K562 (cell line): Measurements from ENCODE around the gene KDF1. TPM values are rescaled to one million over a fixed set of nuclear protein-coding genes. Genes with fewer than 3 reads are reported as not detected.

Experiments used
- ATAC-seq: fragments of 200-7000 bp; cut with Tn5 transposase; 3 replicates; pipeline ENCODE4 v1.9.1; 2020; ENCODE audit warnings: moderate library complexity
- BruUV-seq: library from RNA; stranded (reverse); fragments of 400-500 nt; replicated peaks from 2 replicates; lab custom pipeline; 2021; lab: Mats Ljungman, UMichigan
- CTCF ChIA-PET: fragments of 300-600 bp; formaldehyde crosslinking; extraction: SDS; loops from one replicate; lab custom pipeline; 2021; ENCODE audit warnings: low intra/inter-chr PET ratio; lab: Yijun Ruan, JAX
- POLR2A ChIA-PET: fragments of 300-600, 350-650 bp; sonication (Branson Sonifier 250); formaldehyde crosslinking; extraction: SDS; loops from one replicate; lab custom pipeline; 2021; ENCODE audit warnings: antibody characterized with exemption, inconsistent platforms; lab: Yijun Ruan, JAX
- DNase-seq, 4 experiments: peaks; one replicate each; pipeline versions ENCODE4 v3.0.0 to v3.0.0-alpha.2; 2011 to 2018; ENCODE audit warnings: low spot score in 3 of 4, mixed read lengths in 3 of 4; ENCODE audit errors: extremely low read depth in 1 of 4
- FAIRE-seq: peaks from 2 replicates; lab custom pipeline; 2011; peaks lifted over from hg19 to GRCh38; lab: Jason Lieb, UNC
- H2AFZ ChIP-seq: 2 replicates; pipeline ENCODE4 v1.6.0; 2011; ENCODE audit warnings: low read depth, low read length, control low read depth, inconsistent platforms
- H3K27ac ChIP-seq: fragments of 200-600 bp; 3 replicates; pipeline ENCODE4 v1.8.0; 2011; ENCODE audit warnings: low read depth, mild to moderate bottlenecking, control low read depth, inconsistent platforms, low read length, moderate library complexity, mixed read lengths; ENCODE audit errors: extremely low read depth
- H3K27me3 ChIP-seq, 2 experiments: fragments of 300-600 bp in 1 of 2; 2 replicates in 1 of 2; 3 replicates in 1 of 2; pipeline versions ENCODE4 v1.6.0 to v1.8.0; 2011; ENCODE audit warnings: inconsistent platforms in 2 of 2, low read length in 2 of 2, mild to moderate bottlenecking in 1 of 2, mixed read lengths in 1 of 2, moderate library complexity in 1 of 2; ENCODE audit not compliant: control insufficient read depth in 2 of 2, insufficient read depth in 2 of 2
- H3K36me3 ChIP-seq: fragments of 300-600 bp; 3 replicates; pipeline ENCODE4 v1.8.0; 2011; ENCODE audit warnings: mild to moderate bottlenecking, low read length, inconsistent platforms; ENCODE audit not compliant: control insufficient read depth, insufficient read depth
- H3K4me1 ChIP-seq, 2 experiments: fragments of 200-600 bp in 1 of 2; replicated peaks in 1 of 2; 2 replicates in 1 of 2; 3 replicates in 1 of 2; pipeline versions ENCODE4 v1.5.1 to v1.8.0; 2011; ENCODE audit warnings: inconsistent platforms in 2 of 2, low read length in 2 of 2, mild to moderate bottlenecking in 1 of 2, mixed read lengths in 1 of 2, moderate library complexity in 1 of 2; ENCODE audit not compliant: control insufficient read depth in 2 of 2, insufficient read depth in 2 of 2
- H3K4me2 ChIP-seq: 2 replicates; pipeline ENCODE4 v1.6.1; 2011; ENCODE audit warnings: low read length, control low read depth, inconsistent platforms, mixed read lengths; ENCODE audit not compliant: insufficient read depth
- H3K4me3 ChIP-seq: fragments of 200-600 bp; sonication (generic), shearing (Covaris generic); 2 replicates; pipeline ENCODE4 v1.5.1; 2016; ENCODE audit warnings: control low read depth, inconsistent platforms
- H3K79me2 ChIP-seq: fragments of 200-600 bp; 3 replicates; pipeline ENCODE4 v1.8.0; 2011; ENCODE audit warnings: low read length, inconsistent platforms; ENCODE audit not compliant: control insufficient read depth, insufficient read depth
- H3K9ac ChIP-seq, 2 experiments: 2 replicates each; pipeline versions ENCODE4 v1.6.0 to v1.6.1; 2011; ENCODE audit warnings: low read depth in 2 of 2, low read length in 2 of 2, control low read depth in 1 of 2, inconsistent platforms in 1 of 2, mild to moderate bottlenecking in 1 of 2, mixed read lengths in 1 of 2; ENCODE audit not compliant: insufficient read depth in 1 of 2
- H3K9me1 ChIP-seq: one replicate; pipeline ENCODE4 v1.6.0; 2011; ENCODE audit warnings: inconsistent platforms, mild to moderate bottlenecking, low read length, moderate library complexity; ENCODE audit not compliant: control insufficient read depth, insufficient read depth
- H3K9me3 ChIP-seq: replicated peaks from 2 replicates; pipeline ENCODE4 v1.5.1; 2011; ENCODE audit warnings: low read depth, low read length, inconsistent platforms; ENCODE audit not compliant: control insufficient read depth, insufficient read depth
- H4K20me1 ChIP-seq: replicated peaks from 2 replicates; pipeline ENCODE4 v1.6.1; 2011; ENCODE audit warnings: low read length, inconsistent platforms, mixed read lengths; ENCODE audit not compliant: control insufficient read depth, insufficient read depth
- CTBP1 ChIP-seq: fragments of 450-650 bp; IDR thresholded peaks from 2 replicates; pipeline ENCODE4 v1.6.1; 2016; ENCODE audit warnings: borderline replicate concordance
- ESRRA ChIP-seq: fragments of 450-650 bp; IDR thresholded peaks from 2 replicates; pipeline ENCODE4 v1.6.1; 2014; ENCODE audit warnings: low read depth, mild to moderate bottlenecking, moderate library complexity, borderline replicate concordance
- GTF2E2 ChIP-seq: fragments of 200-800 bp; sonication (Bioruptor generic); IDR thresholded peaks from 2 replicates; pipeline ENCODE4 v1.6.1; 2016; ENCODE audit warnings: missing genetic modification characterization, missing compliant biosample characterization
- JUND ChIP-seq, 2 experiments: IDR thresholded peaks; 2 replicates in 1 of 2; 3 replicates in 1 of 2; pipeline ENCODE4 v1.6.1; 2011; ENCODE audit warnings: borderline replicate concordance in 2 of 2, low read depth in 2 of 2, low read length in 2 of 2, improper control_type of control experiment in 1 of 2, missing biosample characterization in 1 of 2, missing genetic modification characterization in 1 of 2, missing genetic modification reagents in 1 of 2
- MEIS2 ChIP-seq: fragments of 450-650 bp; IDR thresholded peaks from 2 replicates; pipeline ENCODE4 v1.6.1; 2014; ENCODE audit warnings: mild to moderate bottlenecking; ENCODE audit not compliant: partially characterized antibody
- NR2C1 ChIP-seq, 2 experiments: fragments of 450-650 bp; IDR thresholded peaks; 2 replicates each; pipeline ENCODE4 v1.6.1; 2017; ENCODE audit warnings: mild to moderate bottlenecking in 2 of 2, antibody characterized with exemption in 1 of 2, inconsistent platforms in 1 of 2, missing compliant biosample characterization in 1 of 2, missing genetic modification characterization in 1 of 2
- NRF1 ChIP-seq, 2 experiments: fragments of 450-650 bp; IDR thresholded peaks in 1 of 2; conservative IDR thresholded peaks in 1 of 2; 2 replicates each; pipeline ENCODE4 v1.6.1; 2014; ENCODE audit warnings: mild to moderate bottlenecking in 2 of 2
- ZNF316 ChIP-seq: fragments of 450-650 bp; IDR thresholded peaks from 2 replicates; pipeline ENCODE4 v1.6.1; 2016
- whole genome bisulfite sequencing: fragments of 100-300 bp; shearing (Covaris generic); methylation state at CpG from one replicate; pipeline ENCODE4 v1.1.6; 2016; ENCODE audit warnings: low coverage, mixed read lengths; ENCODE audit not compliant: insufficient coverage; ENCODE audit errors: missing lambda C conversion rate; 5-methylcytosine and 5-hydroxymethylcytosine counted together
- in situ Hi-C: fragments of 300-500 bp; cut with MboI; formaldehyde crosslinking; loops from 4 replicates; pipeline ENCODE4 v1.15.0; 2018; ENCODE audit warnings: inconsistent platforms, mixed read lengths
- intact Hi-C: fragments of 100-400 bp; cut with micrococcal nuclease; formaldehyde crosslinking; loops from 2 replicates; pipeline ENCODE4 v1.14.2; 2022
- polyA plus RNA-seq, 8 experiments: library from polyadenylated mRNA; depleted of rRNA in 4 of 8; stranded (reverse) in 5 of 8; unstranded in 3 of 8; fragments of >200 nt; fragmentation: Nextera tagmentation in 2 of 8; fragmentation: Illumina TruSeq in 1 of 8; extraction: Ambion mirVana in 2 of 8; extraction: Trizol in 1 of 8; gene quantifications; 2 replicates each; pipeline versions ENCODE4 v1.2.1 to v1.2.3, GENCODE V29; 2011 to 2014; ENCODE audit warnings: inconsistent platforms in 1 of 8, missing spikeins in 1 of 8
- total RNA-seq, 7 experiments: library from RNA; depleted of rRNA in 6 of 7; stranded (reverse); fragments of >200 nt in 6 of 7; fragmentation: Illumina TruSeq in 2 of 7; extraction: Trizol in 2 of 7; gene quantifications; 2 replicates each; pipeline versions ENCODE4 v1.2.1 to v1.2.3, GENCODE V29; 2011 to 2021; ENCODE audit warnings: low replicate concordance in 1 of 7
- TF ChIP-seq, protein P1 (sequence below), 3 experiments: fragments of 200-800 bp in 1 of 3; fragments of 250-450 bp in 1 of 3; fragments of 450-650 bp in 1 of 3; sonication (Bioruptor Pico) in 1 of 3; sonication (Bioruptor generic) in 1 of 3; formaldehyde crosslinking in 1 of 3; IDR thresholded peaks; 2 replicates each; pipeline versions ENCODE4 v1.6.1 to v1.8.0; 2016 to 2022; ENCODE audit warnings: mild to moderate bottlenecking in 2 of 3, missing genetic modification characterization in 2 of 3, missing compliant biosample characterization in 1 of 3, moderate library complexity in 1 of 3
- TF ChIP-seq, protein P2 (sequence below): IDR thresholded peaks from 2 replicates; pipeline ENCODE4 v1.6.1; 2016; ENCODE audit warnings: missing genetic modification characterization, missing compliant biosample characterization

Gene KDF1
- total and polyA plus RNA-seq, 9 of the 15 experiments (the other 6 are each of a cell fraction or from before 2014, with no cell fraction given): 0.38 to 1.9 (median 0.83) TPM

DNA sequence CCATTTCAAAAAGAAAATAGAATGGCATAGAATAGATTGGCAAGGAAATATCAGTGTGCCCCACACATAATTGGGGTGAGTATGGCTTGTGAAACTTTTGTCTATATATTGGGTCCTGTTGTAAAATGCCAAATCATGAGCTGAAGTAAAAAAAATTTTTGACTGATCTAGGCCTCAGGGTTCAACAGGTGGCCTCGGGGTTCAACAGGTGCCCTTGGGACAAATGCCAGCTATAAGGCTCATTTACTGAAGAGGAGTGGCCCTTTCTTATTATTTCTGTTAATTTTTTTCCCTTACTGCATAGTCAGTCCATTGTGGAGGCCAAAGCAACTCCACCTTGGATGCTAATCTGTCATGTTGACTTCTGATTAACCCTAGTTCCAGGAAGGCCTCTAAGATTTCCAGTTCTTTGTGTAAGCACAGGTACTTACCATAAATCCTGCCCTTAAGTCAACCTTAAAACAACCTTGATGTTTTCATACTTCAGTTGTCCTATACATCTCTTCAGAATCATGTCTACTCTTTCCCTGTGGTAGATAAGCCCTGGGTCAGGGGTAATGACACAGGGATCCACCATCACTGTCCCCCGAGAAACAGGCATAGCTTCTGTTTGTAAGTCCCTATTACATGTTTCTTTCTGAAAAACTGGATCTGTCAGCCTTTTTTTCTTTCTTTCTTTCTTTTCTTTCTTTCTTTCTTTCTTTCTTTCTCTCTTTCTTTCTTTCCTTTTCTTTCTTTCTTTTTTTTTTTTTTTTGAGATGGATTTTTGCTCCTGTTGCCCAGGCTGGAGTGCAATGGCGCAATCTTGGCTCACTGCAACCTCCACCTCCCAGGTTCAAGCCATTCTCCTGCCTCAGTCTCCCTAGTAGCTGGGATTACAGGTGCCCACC lies 16.6 kb upstream of the KDF1 start:
- TF ChIP-seq JUND (IDR thresholded peaks at IDR 0.05; ENCODE audit: borderline replicate concordance, low read depth, low read length): no peak
- no peak for TF ChIP-seq JUND (tag; IDR thresholded peaks at IDR 0.05; ENCODE audit: borderline replicate concordance, low read depth, low read length)
- peak; percentile 55 for TF ChIP-seq MEIS2
- no peak for TF ChIP-seq GTF2E2
- peak; percentile 28; the same call in 1 of the 2 replicates for TF ChIP-seq CTBP1
- no peak for TF ChIP-seq NR2C1 (IDR thresholded peaks at IDR 0.05)
- TF ChIP-seq NR2C1 (tag; IDR thresholded peaks at IDR 0.05): peak; percentile 12; the same call in 1 of the 2 replicates
- TF ChIP-seq NRF1 (conservative IDR thresholded peaks at IDR 0.05 in 1 of 2, IDR thresholded peaks at IDR 0.05 in 1 of 2): no peak
- TF ChIP-seq, protein P1, sequence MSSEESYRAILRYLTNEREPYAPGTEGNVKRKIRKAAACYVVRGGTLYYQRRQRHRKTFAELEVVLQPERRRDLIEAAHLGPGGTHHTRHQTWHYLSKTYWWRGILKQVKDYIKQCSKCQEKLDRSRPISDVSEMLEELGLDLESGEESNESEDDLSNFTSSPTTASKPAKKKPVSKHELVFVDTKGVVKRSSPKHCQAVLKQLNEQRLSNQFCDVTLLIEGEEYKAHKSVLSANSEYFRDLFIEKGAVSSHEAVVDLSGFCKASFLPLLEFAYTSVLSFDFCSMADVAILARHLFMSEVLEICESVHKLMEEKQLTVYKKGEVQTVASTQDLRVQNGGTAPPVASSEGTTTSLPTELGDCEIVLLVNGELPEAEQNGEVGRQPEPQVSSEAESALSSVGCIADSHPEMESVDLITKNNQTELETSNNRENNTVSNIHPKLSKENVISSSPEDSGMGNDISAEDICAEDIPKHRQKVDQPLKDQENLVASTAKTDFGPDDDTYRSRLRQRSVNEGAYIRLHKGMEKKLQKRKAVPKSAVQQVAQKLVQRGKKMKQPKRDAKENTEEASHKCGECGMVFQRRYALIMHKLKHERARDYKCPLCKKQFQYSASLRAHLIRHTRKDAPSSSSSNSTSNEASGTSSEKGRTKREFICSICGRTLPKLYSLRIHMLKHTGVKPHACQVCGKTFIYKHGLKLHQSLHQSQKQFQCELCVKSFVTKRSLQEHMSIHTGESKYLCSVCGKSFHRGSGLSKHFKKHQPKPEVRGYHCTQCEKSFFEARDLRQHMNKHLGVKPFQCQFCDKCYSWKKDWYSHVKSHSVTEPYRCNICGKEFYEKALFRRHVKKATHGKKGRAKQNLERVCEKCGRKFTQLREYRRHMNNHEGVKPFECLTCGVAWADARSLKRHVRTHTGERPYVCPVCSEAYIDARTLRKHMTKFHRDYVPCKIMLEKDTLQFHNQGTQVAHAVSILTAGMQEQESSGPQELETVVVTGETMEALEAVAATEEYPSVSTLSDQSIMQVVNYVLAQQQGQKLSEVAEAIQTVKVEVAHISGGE (CRISPR knock-in tag; IDR thresholded peaks at IDR 0.05): 0 out of 6 replicates have a peak, but pooled peaks of 1 of the 3 experiments have one; percentile 38
- TF ChIP-seq ESRRA: peak; percentile 32; the same call in 1 of the 2 replicates
- TF ChIP-seq, protein P2, sequence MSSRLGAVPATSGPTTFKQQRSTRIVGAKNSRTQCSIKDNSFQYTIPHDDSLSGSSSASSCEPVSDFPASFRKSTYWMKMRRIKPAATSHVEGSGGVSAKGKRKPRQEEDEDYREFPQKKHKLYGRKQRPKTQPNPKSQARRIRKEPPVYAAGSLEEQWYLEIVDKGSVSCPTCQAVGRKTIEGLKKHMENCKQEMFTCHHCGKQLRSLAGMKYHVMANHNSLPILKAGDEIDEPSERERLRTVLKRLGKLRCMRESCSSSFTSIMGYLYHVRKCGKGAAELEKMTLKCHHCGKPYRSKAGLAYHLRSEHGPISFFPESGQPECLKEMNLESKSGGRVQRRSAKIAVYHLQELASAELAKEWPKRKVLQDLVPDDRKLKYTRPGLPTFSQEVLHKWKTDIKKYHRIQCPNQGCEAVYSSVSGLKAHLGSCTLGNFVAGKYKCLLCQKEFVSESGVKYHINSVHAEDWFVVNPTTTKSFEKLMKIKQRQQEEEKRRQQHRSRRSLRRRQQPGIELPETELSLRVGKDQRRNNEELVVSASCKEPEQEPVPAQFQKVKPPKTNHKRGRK (tag): peak; percentile 88
- TF ChIP-seq ZNF316: peak; percentile 25; the same call in 1 of the 2 replicates
- DNase-seq (no peak), ATAC-seq (no peak), FAIRE-seq (peak; percentile 72)
- Histone ChIP-seq H3K9me1 (no peaks in the 10 kb centered on the region), H3K27ac (no peak overlapping the region), H3K79me2 (no peaks in the 10 kb centered on the region), H3K9ac (no peak overlapping the region), H3K4me3 (no peak overlapping the region), H4K20me1 (no peaks in the 10 kb centered on the region), H3K9me3 (no peaks in the 10 kb centered on the region), H2AFZ (no peak overlapping the region), H3K36me3 (no peaks in the 10 kb centered on the region), H3K4me1 (peaks cover 2 to 3% of the 10 kb centered on the region in 2 experiments; a peak in 2 of 5 replicates), H3K4me2 (no peak overlapping the region), H3K27me3 (peaks cover 13 to 32% of the 10 kb centered on the region in 2 experiments; a peak in 4 of 5 replicates)
- POLR2A ChIA-PET: interaction anchor here (0.8 to 2.0 kb wide), 2 partner anchors 9 to 169 kb away, joined by 3 to 5 read pairs; no protein-coding TSS in a partner anchor
- WGBS: 4% methylated on average over 3 of the region's 3 CpGs
- intact Hi-C loops (no loop called here), in situ Hi-C loops (no loop called here)
- no TSS peak for BruUV-seq
- CTCF ChIA-PET: no interaction called here
